Transverse colon (tissue), 4 donors: ENCODE data around the gene MYLK. TPM values are rescaled to one million over a fixed set of nuclear protein-coding genes. Genes with fewer than 3 reads are reported as not detected.

Experiments
- DNase-seq: peaks from one replicate; pipeline ENCODE4 v3.0.0-alpha.2; 2019
- H3K27ac ChIP-seq, 4 donors: fragments of 200-600 bp; sonication (generic); 2 replicates each; pipeline ENCODE4 v1.5.1; 2016 to 2018; ENCODE audit warnings: inconsistent platforms in 4 of 4
- H3K27me3 ChIP-seq: fragments of 200-600 bp; sonication (generic); 2 replicates; pipeline ENCODE4 v1.5.1; 2017; ENCODE audit warnings: inconsistent platforms
- H3K36me3 ChIP-seq, 4 donors: fragments of 200-600 bp; sonication (generic); 2 replicates each; pipeline ENCODE4 v1.5.1; 2017 to 2019; ENCODE audit warnings: inconsistent platforms in 4 of 4
- H3K4me1 ChIP-seq, 4 donors: fragments of 200-600 bp; sonication (generic); 2 replicates each; pipeline ENCODE4 v1.5.1; 2017 to 2020; ENCODE audit warnings: inconsistent platforms in 4 of 4
- H3K4me3 ChIP-seq, 4 donors: fragments of 200-600 bp; sonication (generic); 1 replicate in 1 of 4; 2 replicates in 3 of 4; pipeline versions ENCODE4 v1.5.1 to v1.6.1; 2017 to 2019; ENCODE audit warnings: inconsistent platforms in 4 of 4
- H3K9me3 ChIP-seq, 2 donors: fragments of 200-600 bp; sonication (generic); 2 replicates each; pipeline ENCODE4 v1.5.1; 2017 to 2019; ENCODE audit warnings: inconsistent platforms in 2 of 2
- CTCF ChIP-seq, 5 experiments: fragments of 200-600 bp in 3 of 5; fragments of 450-650 bp in 2 of 5; sonication (generic) in 3 of 5; IDR thresholded peaks; 1 replicate in 2 of 5; 2 replicates in 3 of 5; pipeline ENCODE4 v1.5.1; 2016 to 2017; ENCODE audit warnings: antibody characterized with exemption in 5 of 5, inconsistent platforms in 3 of 5, mild to moderate bottlenecking in 2 of 5, moderate library complexity in 1 of 5
- EP300 ChIP-seq: sonication (generic); formaldehyde crosslinking; IDR thresholded peaks from one replicate; pipeline ENCODE4 v1.6.1; 2017; ENCODE audit warnings: antibody characterized with exemption, low read depth
- POLR2A ChIP-seq: fragments of 450-650 bp; IDR thresholded peaks from one replicate; pipeline ENCODE4 v1.6.1; 2016; ENCODE audit warnings: antibody characterized with exemption, mild to moderate bottlenecking, moderate library complexity
- POLR2AphosphoS5 ChIP-seq, 3 donors: sonication (generic); formaldehyde crosslinking; IDR thresholded peaks; one replicate each; pipeline ENCODE4 v1.6.1; 2016; ENCODE audit warnings: antibody characterized with exemption in 3 of 3
- WGBS, 2 donors: methylation state at CpG; one replicate each; pipeline ENCODE4 v1.1.5; 2018; ENCODE audit warnings: low coverage in 1 of 2; 5-methylcytosine and 5-hydroxymethylcytosine counted together
- in situ Hi-C, 4 donors: fragments of 200-750 bp; cut with MboI; loops; one replicate each; pipeline versions ENCODE4 v1.15.0 to v1.15.1; 2017; ENCODE audit warnings: low sequenced_read_pairs in 3 of 4, low pct_ligation_motif_present in 1 of 4, low pct_unique_long_range_greater_than_20kb in 1 of 4
- intact Hi-C: fragments of 100-400 bp; cut with DNase I; formaldehyde crosslinking; loops from one replicate; pipeline ENCODE4 v1.15.1; 2023; ENCODE audit warnings: low total_unique reads
- total RNA-seq, 4 donors: library from RNA; depleted of rRNA; stranded (reverse); fragments of >200 nt; gene quantifications; one replicate each; pipeline ENCODE4 v1.1.0, GENCODE V29; 2016

The MYLK gene
- total RNA-seq, 4 donors from 2014 or later = 230 to 527 (median 349) TPM

GRCh38 chr3:123791898-123792297 lies 92.2 kb downstream of the MYLK start:
- DNase-seq = no peak
- in situ Hi-C loops = no loop called here

GRCh38 chr3:123791417-123791816 lies 92.7 kb downstream of the MYLK start:
- no peak for TF ChIP-seq CTCF (IDR thresholded peaks at IDR 0.05)
- TF ChIP-seq POLR2AphosphoS5 (IDR thresholded peaks at IDR 0.05) = peak in 1 of 3 donors; percentile 46
- no peak overlapping the region for H3K4me3 ChIP-seq
- no peaks in the 10 kb centered on the region for H3K9me3 ChIP-seq
- peaks cover 3 to 32% (median 11%) of the 10 kb centered on the region in 4 donors for H3K4me1 ChIP-seq
- H3K36me3 ChIP-seq = no peaks in the 10 kb centered on the region
- no peaks in the 10 kb centered on the region for H3K27me3 ChIP-seq
- peak overlapping the region in 3 of 4 donors; percentile 31 to 64 (median 58) for H3K27ac ChIP-seq
- 72 to 89% methylated on average over 3 of the region's 3 CpGs for WGBS, 2 donors
- in situ Hi-C loops = no loop called here
- no peak for DNase-seq
- intact Hi-C loops = no loop called here

More at GRCh38 chr3:123791898-123792297, 92.2 kb downstream of the MYLK start:
- Histone ChIP-seq H3K27ac (peak overlapping the region; percentile 31 to 64 (median 60)), H3K9me3 (no peaks in the 10 kb centered on the region), H3K4me3 (no peak overlapping the region), H3K36me3 (no peaks in the 10 kb centered on the region), H3K27me3 (no peaks in the 10 kb centered on the region), H3K4me1 (peaks cover 3 to 28% (median 11%) of the 10 kb centered on the region in 4 donors)
- no peak for TF ChIP-seq POLR2A
- no peak for TF ChIP-seq EP300
- no peak for TF ChIP-seq POLR2AphosphoS5 (IDR thresholded peaks at IDR 0.05)
- TF ChIP-seq CTCF (IDR thresholded peaks at IDR 0.05) = no peak
- WGBS, 2 donors = 53 to 64% methylated on average over 3 of the region's 3 CpGs
- intact Hi-C loops = no loop called here

GRCh38 chr3:123791073-123791370 lies 93.1 kb downstream of the MYLK start:
- 87% methylated on average over 3 of the region's 3 CpGs; no CpG with 5 or more reads in 1 of the 2 donors for WGBS, 2 donors

GRCh38 chr3:123790254-123791072 lies 93.7 kb downstream of the MYLK start:
- no peak for DNase-seq
- Histone ChIP-seq H3K27me3 (no peaks in the 10 kb centered on the region), H3K4me1 (peaks cover 3 to 32% (median 11%) of the 10 kb centered on the region in 4 donors), H3K27ac (no peak overlapping the region), H3K36me3 (no peaks in the 10 kb centered on the region), H3K9me3 (no peaks in the 10 kb centered on the region), H3K4me3 (no peak overlapping the region)
- TF ChIP-seq CTCF (IDR thresholded peaks at IDR 0.05) = no peak
- TF ChIP-seq POLR2AphosphoS5 (IDR thresholded peaks at IDR 0.05) = no peak
- TF ChIP-seq EP300 = no peak
- no peak for TF ChIP-seq POLR2A
- intact Hi-C loops = no loop called here
- in situ Hi-C loops = no loop called here
- WGBS, 2 donors = 88 to 89% methylated on average over 5 to 9 of the region's 9 CpGs

More at GRCh38 chr3:123791073-123791370, 93.1 kb downstream of the MYLK start:
- TF ChIP-seq EP300 (no peak), CTCF (IDR thresholded peaks at IDR 0.05) (no peak), POLR2A (no peak), POLR2AphosphoS5 (IDR thresholded peaks at IDR 0.05) (no peak)
- H3K36me3 ChIP-seq = no peaks in the 10 kb centered on the region
- H3K27ac ChIP-seq = peak overlapping the region in 1 of 4 donors; percentile 58
- H3K9me3 ChIP-seq = no peaks in the 10 kb centered on the region
- no peak for DNase-seq
- in situ Hi-C loops (no loop called here), intact Hi-C loops (no loop called here)
- no peak overlapping the region for H3K4me3 ChIP-seq
- H3K4me1 ChIP-seq = peaks cover 3 to 32% (median 11%) of the 10 kb centered on the region in 4 donors
- H3K27me3 ChIP-seq = no peaks in the 10 kb centered on the region
